HepG2 (cell line): ENCODE measurements around the gene NCOA5. TPM values are rescaled to one million over a fixed set of nuclear protein-coding genes. Genes with fewer than 3 reads are reported as not detected.

Experiments used
- ASH2L ChIP-seq: fragments of 300-600, 200-600 bp; sonication (generic); IDR thresholded peaks from 2 replicates; pipeline ENCODE4 v1.7.0; 2017; ENCODE audit warnings: low read depth, mild to moderate bottlenecking, moderate library complexity, mixed read lengths, low read length; ENCODE audit not compliant: insufficient read length
- NR1H2 ChIP-seq: sonication (generic); formaldehyde crosslinking; IDR thresholded peaks from 2 replicates; pipeline ENCODE4 v1.8.1; 2022; ENCODE audit warnings: low read depth, missing genetic modification reagents, borderline replicate concordance
- RFX5 ChIP-seq: IDR thresholded peaks from 2 replicates; pipeline ENCODE4 v1.6.1; 2011; ENCODE audit warnings: low read depth, low read length, improper control_type of control experiment
- SOX5 ChIP-seq: IDR thresholded peaks from 2 replicates; pipeline ENCODE4 v1.6.1; 2016; ENCODE audit warnings: borderline replicate concordance
- TGIF2 ChIP-seq: IDR thresholded peaks from 2 replicates; pipeline ENCODE4 v1.6.1; 2016; ENCODE audit warnings: control low read depth, missing compliant biosample characterization
- ZBTB1 ChIP-seq: sonication (generic); formaldehyde crosslinking; IDR thresholded peaks from 2 replicates; pipeline ENCODE4 v1.4.0; 2020; ENCODE audit warnings: missing genetic modification reagents, borderline replicate concordance
- ZC3H13 ChIP-seq: sonication (generic); formaldehyde crosslinking; IDR thresholded peaks from 2 replicates; pipeline ENCODE4 v1.8.1; 2023; ENCODE audit warnings: mild to moderate bottlenecking, missing genetic modification reagents, moderate library complexity
- ZFP41 ChIP-seq: sonication (generic); formaldehyde crosslinking; IDR thresholded peaks from 2 replicates; pipeline ENCODE4 v1.4.0; 2020; ENCODE audit warnings: mild to moderate bottlenecking, missing genetic modification reagents, borderline replicate concordance
- ZIK1 ChIP-seq: sonication (generic); formaldehyde crosslinking; IDR thresholded peaks from 2 replicates; pipeline ENCODE4 v1.5.0; 2020; ENCODE audit warnings: mild to moderate bottlenecking, low read depth, missing genetic modification reagents, borderline replicate concordance
- ZNF234 ChIP-seq: sonication (generic); formaldehyde crosslinking; conservative IDR thresholded peaks from 2 replicates; pipeline ENCODE4 v1.5.1; 2020; ENCODE audit warnings: mild to moderate bottlenecking, missing genetic modification reagents
- polyA plus RNA-seq, 8 experiments: library from polyadenylated mRNA; depleted of rRNA in 3 of 8; stranded (reverse) in 7 of 8; unstranded in 1 of 8; fragments of >200 nt; fragmentation: Illumina TruSeq in 4 of 8; extraction: Trizol in 4 of 8; gene quantifications; 2 replicates each; pipeline versions ENCODE4 v1.2.1 to v1.2.3, GENCODE V29; 2011 to 2016; ENCODE audit warnings: low read depth in 4 of 8, missing spikeins in 1 of 8, mixed read lengths in 1 of 8; ENCODE audit not compliant: insufficient read depth in 1 of 8
- total RNA-seq, 5 experiments: library from RNA; depleted of rRNA; stranded (reverse); fragments of >200 nt; fragmentation: Illumina TruSeq; extraction: Trizol; gene quantifications; 2 replicates each; pipeline ENCODE4 v1.2.3, GENCODE V29; 2016; ENCODE audit warnings: low read depth in 1 of 5
- TF ChIP-seq, protein P1 (sequence below): sonication (generic); formaldehyde crosslinking; IDR thresholded peaks from 2 replicates; pipeline ENCODE4 v1.4.0; 2020; ENCODE audit warnings: mild to moderate bottlenecking, missing genetic modification reagents
- TF ChIP-seq, protein P2 (sequence below), 2 experiments: fragments of 450-650 bp in 1 of 2; sonication (generic) in 1 of 2; formaldehyde crosslinking in 1 of 2; IDR thresholded peaks; 2 replicates each; pipeline versions ENCODE4 v1.6.1 to v1.8.0; 2016 to 2022; ENCODE audit warnings: antibody characterized with exemption in 1 of 2, mild to moderate bottlenecking in 1 of 2, missing genetic modification reagents in 1 of 2
- TF ChIP-seq, protein P3 (sequence below): sonication (generic); formaldehyde crosslinking; IDR thresholded peaks from 2 replicates; pipeline ENCODE4 v1.4.0; 2020; ENCODE audit warnings: missing genetic modification reagents, borderline replicate concordance

NCOA5 gene
- total and polyA plus RNA-seq, 2 of the 13 experiments (the other 11 are each of a cell fraction or from before 2014, with no cell fraction given), result 16.5 to 28.4 TPM

DNA sequence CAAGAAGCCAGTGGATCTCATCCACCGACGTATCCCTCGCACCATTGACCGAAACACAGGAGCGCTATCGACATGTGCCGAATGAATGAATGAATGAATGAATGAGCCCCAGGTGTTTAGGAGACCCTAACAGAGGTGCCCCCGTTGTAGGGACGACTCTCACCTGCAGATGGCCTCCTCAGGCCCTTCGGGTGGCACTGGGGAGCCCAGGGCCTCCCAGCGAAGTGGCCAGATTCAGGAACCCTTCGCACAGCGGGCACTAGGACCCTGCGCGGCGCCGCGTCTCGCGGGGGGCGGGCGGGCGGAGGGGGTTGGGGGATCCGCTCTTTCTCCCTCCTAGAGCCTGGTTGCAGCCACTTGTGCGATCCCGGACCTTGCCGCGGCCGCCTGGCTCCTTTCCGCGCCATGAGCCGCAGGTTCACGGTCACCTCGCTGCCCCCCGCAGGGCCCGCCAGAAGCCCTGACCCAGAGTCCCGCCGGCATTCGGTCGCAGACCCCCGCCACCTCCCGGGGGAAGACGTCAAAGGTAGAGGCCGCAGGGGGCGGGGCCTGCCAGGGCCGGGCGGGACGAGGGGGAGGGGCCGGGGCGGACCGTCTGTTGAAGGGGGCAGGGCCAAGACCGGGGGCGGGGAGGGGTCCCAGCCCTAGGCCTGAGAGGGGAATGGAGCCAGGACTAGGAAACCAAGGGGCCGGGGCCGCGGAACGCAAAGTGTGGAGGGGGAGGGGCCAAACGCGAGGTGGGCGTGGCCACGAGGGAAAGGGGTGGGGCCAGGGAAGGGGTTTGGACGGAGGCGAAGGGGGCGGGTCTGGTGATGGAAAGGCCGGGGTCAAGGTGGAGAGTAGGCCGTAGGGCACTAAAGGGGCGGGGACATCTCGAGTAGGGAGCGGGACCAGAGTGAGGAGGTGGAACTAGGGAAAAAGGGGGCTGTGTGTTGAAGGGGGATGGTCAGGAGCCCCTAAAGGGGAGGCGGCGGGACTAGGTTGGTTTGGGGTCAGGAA lies 68.1 kb downstream of the NCOA5 start (continued):
- TF ChIP-seq SOX5 (CRISPR knock-in tag) (peak; percentile 14; the same call in 1 of the 2 replicates), ZIK1 (CRISPR knock-in tag) (0 out of 2 replicates have a peak, but pooled peaks have one; percentile 48), TGIF2 (CRISPR knock-in tag) (no peak), ZBTB1 (CRISPR knock-in tag) (no peak), ZNF234 (CRISPR knock-in tag) (0 out of 2 replicates have a peak, but pooled peaks have one; percentile 27), NR1H2 (CRISPR knock-in tag) (no peak), RFX5 (no peak), ASH2L (peak; percentile 81), ZFP41 (CRISPR knock-in tag) (0 out of 2 replicates have a peak, but pooled peaks have one; percentile 20), ZC3H13 (CRISPR knock-in tag) (no peak)
- TF ChIP-seq, protein P1, sequence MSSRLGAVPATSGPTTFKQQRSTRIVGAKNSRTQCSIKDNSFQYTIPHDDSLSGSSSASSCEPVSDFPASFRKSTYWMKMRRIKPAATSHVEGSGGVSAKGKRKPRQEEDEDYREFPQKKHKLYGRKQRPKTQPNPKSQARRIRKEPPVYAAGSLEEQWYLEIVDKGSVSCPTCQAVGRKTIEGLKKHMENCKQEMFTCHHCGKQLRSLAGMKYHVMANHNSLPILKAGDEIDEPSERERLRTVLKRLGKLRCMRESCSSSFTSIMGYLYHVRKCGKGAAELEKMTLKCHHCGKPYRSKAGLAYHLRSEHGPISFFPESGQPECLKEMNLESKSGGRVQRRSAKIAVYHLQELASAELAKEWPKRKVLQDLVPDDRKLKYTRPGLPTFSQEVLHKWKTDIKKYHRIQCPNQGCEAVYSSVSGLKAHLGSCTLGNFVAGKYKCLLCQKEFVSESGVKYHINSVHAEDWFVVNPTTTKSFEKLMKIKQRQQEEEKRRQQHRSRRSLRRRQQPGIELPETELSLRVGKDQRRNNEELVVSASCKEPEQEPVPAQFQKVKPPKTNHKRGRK (CRISPR knock-in tag), result no peak
- TF ChIP-seq, protein P2, sequence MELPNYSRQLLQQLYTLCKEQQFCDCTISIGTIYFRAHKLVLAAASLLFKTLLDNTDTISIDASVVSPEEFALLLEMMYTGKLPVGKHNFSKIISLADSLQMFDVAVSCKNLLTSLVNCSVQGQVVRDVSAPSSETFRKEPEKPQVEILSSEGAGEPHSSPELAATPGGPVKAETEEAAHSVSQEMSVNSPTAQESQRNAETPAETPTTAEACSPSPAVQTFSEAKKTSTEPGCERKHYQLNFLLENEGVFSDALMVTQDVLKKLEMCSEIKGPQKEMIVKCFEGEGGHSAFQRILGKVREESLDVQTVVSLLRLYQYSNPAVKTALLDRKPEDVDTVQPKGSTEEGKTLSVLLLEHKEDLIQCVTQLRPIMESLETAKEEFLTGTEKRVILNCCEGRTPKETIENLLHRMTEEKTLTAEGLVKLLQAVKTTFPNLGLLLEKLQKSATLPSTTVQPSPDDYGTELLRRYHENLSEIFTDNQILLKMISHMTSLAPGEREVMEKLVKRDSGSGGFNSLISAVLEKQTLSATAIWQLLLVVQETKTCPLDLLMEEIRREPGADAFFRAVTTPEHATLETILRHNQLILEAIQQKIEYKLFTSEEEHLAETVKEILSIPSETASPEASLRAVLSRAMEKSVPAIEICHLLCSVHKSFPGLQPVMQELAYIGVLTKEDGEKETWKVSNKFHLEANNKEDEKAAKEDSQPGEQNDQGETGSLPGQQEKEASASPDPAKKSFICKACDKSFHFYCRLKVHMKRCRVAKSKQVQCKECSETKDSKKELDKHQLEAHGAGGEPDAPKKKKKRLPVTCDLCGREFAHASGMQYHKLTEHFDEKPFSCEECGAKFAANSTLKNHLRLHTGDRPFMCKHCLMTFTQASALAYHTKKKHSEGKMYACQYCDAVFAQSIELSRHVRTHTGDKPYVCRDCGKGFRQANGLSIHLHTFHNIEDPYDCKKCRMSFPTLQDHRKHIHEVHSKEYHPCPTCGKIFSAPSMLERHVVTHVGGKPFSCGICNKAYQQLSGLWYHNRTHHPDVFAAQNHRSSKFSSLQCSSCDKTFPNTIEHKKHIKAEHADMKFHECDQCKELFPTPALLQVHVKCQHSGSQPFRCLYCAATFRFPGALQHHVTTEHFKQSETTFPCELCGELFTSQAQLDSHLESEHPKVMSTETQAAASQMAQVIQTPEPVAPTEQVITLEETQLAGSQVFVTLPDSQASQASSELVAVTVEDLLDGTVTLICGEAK (IDR thresholded peaks at IDR 0.05), result no peak
- TF ChIP-seq, protein P2 (CRISPR knock-in tag; IDR thresholded peaks at IDR 0.05), result no peak
- TF ChIP-seq, protein P3, sequence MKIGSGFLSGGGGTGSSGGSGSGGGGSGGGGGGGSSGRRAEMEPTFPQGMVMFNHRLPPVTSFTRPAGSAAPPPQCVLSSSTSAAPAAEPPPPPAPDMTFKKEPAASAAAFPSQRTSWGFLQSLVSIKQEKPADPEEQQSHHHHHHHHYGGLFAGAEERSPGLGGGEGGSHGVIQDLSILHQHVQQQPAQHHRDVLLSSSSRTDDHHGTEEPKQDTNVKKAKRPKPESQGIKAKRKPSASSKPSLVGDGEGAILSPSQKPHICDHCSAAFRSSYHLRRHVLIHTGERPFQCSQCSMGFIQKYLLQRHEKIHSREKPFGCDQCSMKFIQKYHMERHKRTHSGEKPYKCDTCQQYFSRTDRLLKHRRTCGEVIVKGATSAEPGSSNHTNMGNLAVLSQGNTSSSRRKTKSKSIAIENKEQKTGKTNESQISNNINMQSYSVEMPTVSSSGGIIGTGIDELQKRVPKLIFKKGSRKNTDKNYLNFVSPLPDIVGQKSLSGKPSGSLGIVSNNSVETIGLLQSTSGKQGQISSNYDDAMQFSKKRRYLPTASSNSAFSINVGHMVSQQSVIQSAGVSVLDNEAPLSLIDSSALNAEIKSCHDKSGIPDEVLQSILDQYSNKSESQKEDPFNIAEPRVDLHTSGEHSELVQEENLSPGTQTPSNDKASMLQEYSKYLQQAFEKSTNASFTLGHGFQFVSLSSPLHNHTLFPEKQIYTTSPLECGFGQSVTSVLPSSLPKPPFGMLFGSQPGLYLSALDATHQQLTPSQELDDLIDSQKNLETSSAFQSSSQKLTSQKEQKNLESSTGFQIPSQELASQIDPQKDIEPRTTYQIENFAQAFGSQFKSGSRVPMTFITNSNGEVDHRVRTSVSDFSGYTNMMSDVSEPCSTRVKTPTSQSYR, result peak; percentile 83
